GM19438 (cell line): ENCODE data around the gene TFDP1.
"Not testable (repeated sequence)": the region's sequence is repeated elsewhere in the genome, so short reads cannot be mapped to it uniquely, and the experiment has no call there.

ENCODE experiments used
- ATAC-seq: cut with Tn5 transposase; IDR thresholded peaks from one replicate; pipeline ENCODE4 v1.9.1; 2021; ENCODE audit warnings: low read depth; ENCODE audit not compliant: unreplicated experiment

TFDP1 gene

DNA sequence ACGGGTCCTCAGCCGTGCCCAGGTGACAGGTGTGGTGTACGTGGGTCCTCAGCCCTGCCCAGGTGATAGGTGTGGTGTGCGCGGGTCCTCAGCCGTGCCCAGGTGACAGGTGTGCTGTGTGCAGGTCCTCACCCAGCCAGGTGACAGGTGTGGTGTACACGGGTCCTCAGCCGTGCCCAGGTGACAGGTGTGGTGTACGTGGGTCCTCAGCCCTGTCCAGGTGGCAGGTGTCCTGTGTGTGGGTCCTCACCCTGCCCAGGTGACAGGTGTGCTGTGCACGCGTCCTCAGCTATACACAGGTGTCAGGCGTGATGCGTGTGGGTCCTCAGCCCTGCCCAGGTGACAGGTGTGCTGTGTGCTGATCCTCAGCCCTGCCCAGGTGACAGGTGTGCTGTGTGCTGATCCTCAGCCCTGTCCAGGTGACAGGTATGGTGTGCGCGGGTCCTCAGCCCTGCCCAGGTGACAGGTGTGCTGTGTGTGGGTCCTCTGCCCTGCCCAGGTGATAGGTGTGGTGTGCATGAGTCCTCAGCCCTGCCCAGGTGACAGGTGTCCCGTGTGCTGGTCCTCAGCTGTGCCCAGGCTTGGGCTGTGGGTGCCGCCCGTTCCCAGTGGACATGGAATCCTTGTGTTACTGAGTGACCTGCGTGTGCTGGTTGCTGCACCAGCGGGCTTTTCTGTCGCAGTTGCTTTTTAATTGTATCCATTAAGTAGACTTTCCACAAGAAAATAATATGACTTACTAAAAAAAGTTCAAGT is 9.7 kb downstream of the TFDP1 start:
- ATAC-seq, result not testable (repeated sequence)

DNA sequence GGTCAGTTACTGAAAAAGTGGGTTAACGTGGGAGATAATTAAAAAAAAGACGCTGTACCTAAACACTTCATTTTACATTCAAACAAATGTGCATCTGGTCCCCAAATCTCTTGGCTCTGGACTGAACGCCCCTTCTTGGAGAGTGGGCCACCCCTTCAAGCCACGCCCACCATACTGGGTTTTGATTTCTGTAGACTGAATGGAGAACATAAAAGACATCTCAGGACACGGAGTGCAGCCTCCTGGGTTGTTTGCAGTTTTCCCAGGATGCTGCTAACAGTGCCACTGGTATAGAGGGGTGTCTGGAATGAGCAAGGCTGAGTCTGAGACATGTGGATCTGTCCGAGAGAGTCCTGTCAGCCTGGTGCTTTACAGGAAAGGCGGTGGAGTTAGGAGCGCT is 10.6 kb downstream of the TFDP1 start:
- no peak for ATAC-seq

DNA sequence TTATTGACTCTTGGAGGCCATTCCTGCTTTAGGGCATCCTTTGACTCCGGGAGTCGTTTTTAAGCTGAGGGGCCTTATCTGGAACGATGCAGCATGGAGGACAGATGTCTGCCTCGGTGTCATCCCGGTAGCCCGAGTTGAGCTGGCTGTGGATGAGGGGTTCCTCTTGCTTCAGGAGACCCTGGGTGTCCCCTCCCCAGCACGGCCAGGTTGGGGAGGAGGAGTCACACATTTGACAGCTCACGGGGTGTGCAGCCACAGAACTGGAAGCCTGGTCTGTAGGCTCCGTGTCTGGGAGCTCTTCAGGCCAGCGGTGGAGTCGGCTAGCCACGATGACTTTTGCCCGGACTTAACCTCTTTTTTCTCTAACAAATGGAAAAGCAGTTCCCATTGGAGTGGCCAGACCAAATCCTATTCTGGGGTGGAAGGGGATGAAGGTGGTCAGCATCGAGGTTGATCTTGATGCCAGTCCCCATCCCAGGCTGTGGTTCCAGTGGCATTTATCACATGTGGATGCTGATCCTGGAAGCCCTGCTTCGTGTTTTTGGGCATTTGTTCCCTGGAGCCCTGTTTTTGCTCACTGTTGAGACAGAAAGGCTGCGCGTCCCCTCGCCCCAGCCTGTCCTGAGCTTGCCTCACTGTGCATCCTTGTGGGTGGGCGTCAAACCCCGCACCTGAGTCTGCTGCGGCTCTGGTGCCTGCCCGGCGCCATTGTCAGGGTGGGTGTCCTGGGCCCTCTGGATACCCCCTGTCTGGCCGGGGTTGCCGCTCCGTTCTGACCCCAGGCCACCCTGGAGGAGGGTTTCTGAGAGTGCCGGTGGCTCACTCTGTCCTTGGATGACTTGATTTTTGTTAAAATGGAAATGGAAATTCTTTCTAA is 12.0 kb downstream of the TFDP1 start:
- no peak for ATAC-seq

DNA sequence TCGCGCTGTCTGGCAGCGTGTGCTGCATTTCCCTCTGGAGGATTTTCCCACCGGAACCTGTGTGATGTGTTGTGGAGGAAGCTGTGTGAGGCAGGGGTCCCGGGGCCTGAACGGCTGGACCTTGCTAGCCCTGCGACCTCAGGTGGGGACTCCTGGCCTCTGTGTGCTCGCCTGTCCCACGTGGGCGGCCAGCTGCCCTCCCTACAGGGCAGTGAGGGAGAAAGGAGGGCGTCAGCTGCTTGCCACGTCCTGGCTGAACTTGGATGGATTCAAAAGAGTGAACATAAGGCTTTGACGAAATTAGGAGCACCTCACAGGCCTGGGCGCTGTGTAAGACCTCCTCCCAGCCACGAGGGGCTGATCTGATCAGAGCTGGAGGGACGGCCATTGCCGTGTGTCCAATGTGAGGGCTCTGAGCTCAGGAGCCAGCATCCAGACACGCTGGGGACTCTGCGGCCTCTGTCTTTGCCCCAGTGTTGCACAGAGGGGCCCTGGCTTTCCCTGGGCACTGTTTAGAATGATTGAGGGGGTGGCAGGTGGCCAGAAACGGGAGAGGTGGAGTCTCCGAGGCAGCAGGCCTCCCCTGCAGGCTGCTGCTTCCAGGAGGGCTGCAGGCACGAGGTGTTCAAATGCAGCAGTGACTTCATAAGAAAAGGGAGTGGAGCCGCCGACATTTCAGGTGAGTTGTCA is 13.0 kb downstream of the TFDP1 start:
- no peak for ATAC-seq

DNA sequence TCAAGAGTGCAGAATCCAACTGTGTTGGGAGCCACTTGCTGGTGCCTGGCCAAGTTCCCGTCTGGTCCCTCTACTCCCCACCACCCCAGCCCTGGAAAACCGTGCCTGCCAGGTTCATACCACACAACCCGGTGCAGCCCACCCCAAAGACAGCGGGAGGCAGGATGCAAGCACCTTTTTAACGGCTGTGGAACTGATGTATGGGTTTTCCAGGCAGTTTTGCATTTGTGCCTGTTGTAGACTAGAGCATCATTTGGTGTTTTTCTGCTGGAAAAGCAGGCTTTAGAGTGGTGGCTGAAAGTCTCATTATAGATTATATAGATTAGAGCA is 13.5 kb downstream of the TFDP1 start:
- ATAC-seq, result no peak

DNA sequence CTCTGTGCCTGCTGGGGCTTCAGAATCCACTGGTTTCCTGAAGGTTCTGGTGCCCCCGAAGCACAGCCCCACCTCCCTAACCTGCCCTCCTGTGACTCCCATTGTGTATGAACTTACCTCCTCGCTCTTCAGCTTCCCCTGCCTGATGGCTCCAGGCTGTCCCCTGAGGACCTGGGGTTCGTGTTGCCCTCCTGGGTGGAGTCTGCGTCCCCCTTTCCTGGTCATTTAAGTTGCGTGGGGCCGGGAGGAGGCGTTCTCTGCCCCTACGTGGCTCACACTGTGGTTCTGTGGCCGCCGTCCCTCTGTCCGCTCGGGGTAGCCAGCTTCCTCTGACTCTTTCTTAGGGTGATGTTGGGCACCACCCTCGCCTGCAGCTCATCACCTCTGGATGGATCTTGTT is 13.9 kb downstream of the TFDP1 start:
- ATAC-seq, result no peak

GRCh38 chr13:113599391-113599790 is 14.8 kb downstream of the TFDP1 start:
- ATAC-seq, result no peak

- no peak for ATAC-seq
Observed at GRCh38 chr13:113601166-113602070, 16.9 kb downstream of the TFDP1 start.

- no peak for ATAC-seq
Observed at GRCh38 chr13:113602291-113602988, 17.9 kb downstream of the TFDP1 start.

DNA sequence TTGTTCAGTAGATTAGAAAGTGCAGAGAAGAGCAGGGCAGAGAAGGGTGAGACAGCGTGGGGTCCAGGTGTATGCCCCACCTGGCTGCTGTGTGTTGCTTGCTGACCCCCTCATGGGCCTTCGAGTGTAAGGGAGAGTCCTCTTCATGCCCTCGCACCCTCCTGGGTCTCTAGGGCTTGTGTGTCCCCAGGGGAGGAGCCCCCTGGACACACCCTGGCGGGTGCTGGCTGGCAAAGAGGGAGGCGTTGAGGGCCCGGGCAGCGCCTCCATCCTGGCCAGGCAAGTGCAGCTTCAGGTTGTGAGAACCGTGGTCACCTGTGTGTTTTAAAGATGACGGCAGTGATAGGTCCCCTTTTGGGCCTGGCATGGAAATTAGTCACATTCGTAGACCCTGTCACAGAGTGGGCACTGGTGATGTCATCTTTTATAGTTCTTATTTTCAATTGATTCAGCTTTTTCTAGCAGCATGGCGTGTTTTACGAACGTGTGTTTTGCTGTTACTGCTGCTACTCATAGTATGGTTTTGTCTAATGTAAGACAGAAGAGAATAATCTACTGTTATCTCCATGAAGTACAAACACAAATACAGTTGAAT is 18.7 kb downstream of the TFDP1 start:
- no peak for ATAC-seq

- no peak for ATAC-seq
Observed at GRCh38 chr13:113604186-113604585, 19.6 kb downstream of the TFDP1 start.

- no peak for ATAC-seq
Observed at GRCh38 chr13:113605461-113605860, 20.9 kb downstream of the TFDP1 start.

DNA sequence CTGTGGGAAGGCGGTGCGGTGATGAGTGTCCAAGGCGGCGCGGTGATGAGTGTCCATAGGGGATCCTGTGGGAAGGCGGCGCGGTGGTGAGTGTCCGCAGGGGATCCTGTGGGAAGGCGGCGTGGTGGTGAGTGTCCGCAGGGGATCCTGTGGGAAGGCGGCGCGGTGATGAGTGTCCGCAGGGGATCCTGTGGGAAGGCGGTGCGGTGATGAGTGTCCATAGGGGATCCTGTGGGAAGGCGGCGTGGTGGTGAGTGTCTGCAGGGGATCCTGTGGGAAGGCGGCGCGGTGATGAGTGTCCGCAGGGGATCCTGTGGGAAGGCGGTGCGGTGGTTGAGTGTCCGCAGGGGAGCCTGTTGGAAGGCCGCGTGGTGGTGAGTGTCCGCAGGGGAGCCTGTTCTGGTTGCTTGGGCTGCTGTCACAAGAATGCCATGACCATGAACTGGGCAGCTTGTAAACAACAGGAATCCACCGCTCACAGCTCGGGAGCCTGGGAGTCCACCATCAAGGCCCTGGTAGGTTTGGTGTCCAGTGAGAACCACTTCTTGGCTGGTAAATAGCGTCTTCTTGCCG is 21.4 kb downstream of the TFDP1 start:
- no peak for ATAC-seq

GRCh38 chr13:113607056-113607888 is 22.7 kb downstream of the TFDP1 start:
- no peak for ATAC-seq

DNA sequence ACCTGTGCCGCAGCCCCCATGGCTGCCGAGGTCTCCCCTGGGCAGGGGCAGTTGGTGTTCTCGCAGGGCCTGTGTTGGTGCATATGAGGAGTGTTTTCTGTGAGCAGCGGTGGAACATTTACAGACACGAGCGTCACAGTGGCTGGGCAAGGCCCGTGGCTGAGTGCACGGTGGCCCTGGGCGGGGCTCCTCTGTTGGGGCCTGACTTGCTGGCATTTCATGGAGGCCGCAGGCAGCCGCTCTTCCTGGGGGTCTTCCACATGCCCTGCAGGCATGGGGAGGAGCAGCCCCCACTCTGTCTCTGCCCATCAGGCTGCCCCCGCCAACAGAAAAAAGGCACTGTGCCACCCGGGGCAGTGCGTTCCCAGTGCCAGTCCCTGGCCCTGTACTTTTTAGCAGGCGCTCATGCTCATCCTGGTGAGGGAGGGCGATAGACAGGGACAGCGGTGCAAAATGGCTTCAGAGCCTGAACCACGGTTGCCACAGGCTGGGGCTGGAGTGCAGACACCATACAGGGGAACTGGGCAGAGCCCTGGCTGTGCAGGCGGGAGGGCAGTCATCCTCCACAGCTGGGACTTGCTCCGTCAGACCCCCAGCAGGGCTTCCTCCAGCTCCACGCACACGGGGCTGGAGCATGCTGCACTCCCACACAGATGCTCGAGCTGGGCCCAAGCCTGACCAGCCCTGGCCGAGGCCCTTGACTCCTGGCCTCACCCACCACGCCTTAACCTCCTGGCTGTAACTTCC is 23.5 kb downstream of the TFDP1 start:
- no peak for ATAC-seq

DNA sequence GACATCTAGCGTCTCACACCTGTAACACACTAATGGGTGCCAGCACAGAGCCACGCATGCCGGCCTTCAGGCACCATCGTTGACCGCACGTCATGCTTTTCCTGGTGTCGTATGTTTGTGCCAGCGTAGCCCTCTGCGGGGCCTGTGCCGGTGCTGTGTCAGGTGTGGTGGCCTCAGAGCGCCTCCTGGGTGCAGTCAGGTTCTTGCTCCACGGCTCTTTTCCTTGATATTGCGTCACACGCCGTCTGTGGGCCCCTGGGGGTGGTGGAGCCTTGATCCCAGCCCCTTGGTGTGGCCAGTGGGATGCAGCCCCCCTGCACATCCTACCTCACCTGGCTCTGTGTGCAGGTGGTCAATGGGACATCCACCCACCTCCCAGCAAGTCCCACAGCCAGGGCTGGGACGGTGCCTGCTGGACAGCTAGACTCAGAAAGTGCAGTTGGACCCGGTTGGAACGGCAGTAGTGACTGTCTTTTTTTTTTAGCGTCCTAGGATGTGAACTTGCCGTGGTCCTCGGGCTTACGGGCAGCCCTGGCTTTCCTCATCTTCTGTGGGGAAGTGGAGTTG is 24.5 kb downstream of the TFDP1 start:
- ATAC-seq, result no peak

DNA sequence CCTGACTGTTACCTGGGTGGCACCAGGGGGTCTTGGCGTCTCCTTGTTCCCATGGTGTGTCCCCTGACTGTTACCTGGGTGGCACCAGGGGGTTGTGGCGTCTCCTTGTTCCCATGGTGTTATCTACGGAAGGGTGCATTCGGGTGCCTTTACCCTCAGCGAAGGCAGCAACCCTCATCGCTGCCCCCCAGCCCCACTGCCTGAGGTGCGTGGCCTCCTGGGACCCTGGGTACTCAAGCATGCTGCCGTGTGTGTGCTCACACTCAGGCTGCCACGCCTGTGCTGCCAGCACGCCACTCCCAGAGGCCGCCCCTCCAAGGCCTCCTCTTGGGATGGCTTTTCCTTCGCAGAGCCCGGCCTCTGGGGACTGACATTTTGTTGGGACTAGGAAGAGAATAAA is 25.1 kb downstream of the TFDP1 start:
- ATAC-seq, result no peak
